OCI-LY1 (cell line): Measurements from ENCODE around the gene GLDN.

Experiments
- H2AFZ ChIP-seq: fragments of 200-600 bp; sonication (generic), shearing (Covaris generic); 2 replicates; pipeline ENCODE4 v1.6.0; 2014; ENCODE audit warnings: antibody characterized with exemption, mild to moderate bottlenecking, low read length
- H3F3A ChIP-seq: fragments of 200-600 bp; sonication (generic), shearing (Covaris generic); 2 replicates; pipeline ENCODE4 v1.6.0; 2014; ENCODE audit warnings: mild to moderate bottlenecking, antibody characterized with exemption, low read length, moderate library complexity; ENCODE audit not compliant: insufficient read depth
- H3K27ac ChIP-seq: fragments of 200-600 bp; sonication (generic); 2 replicates; pipeline ENCODE4 v1.5.1; 2014; ENCODE audit warnings: low read length, mixed run types, mild to moderate bottlenecking, low read depth; ENCODE audit not compliant: poor library complexity, severe bottlenecking
- H3K27me3 ChIP-seq: fragments of 200-600 bp; sonication (generic); 2 replicates; pipeline ENCODE4 v1.6.0; 2014; ENCODE audit warnings: antibody characterized with exemption, mild to moderate bottlenecking, low read length, moderate library complexity; ENCODE audit not compliant: insufficient read depth
- H3K36me3 ChIP-seq: fragments of 200-600 bp; sonication (generic); 2 replicates; pipeline ENCODE4 v1.6.1; 2014; ENCODE audit warnings: mild to moderate bottlenecking, antibody characterized with exemption, low read length, moderate library complexity, mixed read lengths; ENCODE audit not compliant: insufficient read depth
- H3K4me1 ChIP-seq: fragments of 200-600 bp; sonication (generic); 2 replicates; pipeline ENCODE4 v1.5.1; 2014; ENCODE audit warnings: mild to moderate bottlenecking, low read length, moderate library complexity; ENCODE audit not compliant: insufficient read depth, severe bottlenecking
- H3K4me2 ChIP-seq: fragments of 200-600 bp; sonication (generic), shearing (Covaris generic); 2 replicates; pipeline ENCODE4 v1.6.1; 2014; ENCODE audit warnings: low read length
- H3K4me3 ChIP-seq: fragments of 200-600 bp; sonication (generic); 2 replicates; pipeline ENCODE4 v1.5.1; 2014; ENCODE audit warnings: low read length, low read depth, mild to moderate bottlenecking, mixed read lengths; ENCODE audit not compliant: poor library complexity, severe bottlenecking
- H3K79me2 ChIP-seq: fragments of 200-600 bp; shearing (Covaris generic); 2 replicates; pipeline ENCODE4 v1.6.1; 2016; ENCODE audit warnings: mixed run types, low read length, mixed read lengths; ENCODE audit not compliant: insufficient read depth
- H3K9ac ChIP-seq: fragments of 200-600 bp; sonication (generic), shearing (Covaris generic); 2 replicates; pipeline ENCODE4 v1.6.1; 2014; ENCODE audit warnings: mild to moderate bottlenecking, low read length, mixed read lengths
- H3K9me2 ChIP-seq: fragments of 200-600 bp; sonication (generic), shearing (Covaris generic); 2 replicates; pipeline ENCODE4 v1.6.1; 2014; ENCODE audit warnings: low read depth, mild to moderate bottlenecking, low read length, mixed read lengths
- H3K9me3 ChIP-seq: fragments of 200-600 bp; shearing (Covaris generic); 2 replicates; pipeline ENCODE4 v1.6.1; 2014; ENCODE audit warnings: low read length, mixed read lengths
- H4K20me1 ChIP-seq: fragments of 200-600 bp; sonication (generic), shearing (Covaris generic); 2 replicates; pipeline ENCODE4 v1.6.0; 2016; ENCODE audit warnings: mild to moderate bottlenecking, low read length; ENCODE audit not compliant: insufficient read depth
- EZH2 ChIP-seq: fragments of 200-600 bp; sonication (generic), shearing (Covaris generic); IDR thresholded peaks from 2 replicates; pipeline ENCODE4 v1.8.0; 2017; ENCODE audit warnings: borderline replicate concordance, mixed run types, mild to moderate bottlenecking, antibody characterized with exemption, low read length, moderate library complexity, mixed read lengths
- TF ChIP-seq, protein P1 (sequence below): fragments of 200-600 bp; sonication (generic), shearing (Covaris generic); IDR thresholded peaks from 2 replicates; pipeline ENCODE4 v1.5.1; 2017; ENCODE audit warnings: mild to moderate bottlenecking, antibody characterized with exemption, low read length, moderate library complexity, mixed read lengths

GLDN gene

DNA sequence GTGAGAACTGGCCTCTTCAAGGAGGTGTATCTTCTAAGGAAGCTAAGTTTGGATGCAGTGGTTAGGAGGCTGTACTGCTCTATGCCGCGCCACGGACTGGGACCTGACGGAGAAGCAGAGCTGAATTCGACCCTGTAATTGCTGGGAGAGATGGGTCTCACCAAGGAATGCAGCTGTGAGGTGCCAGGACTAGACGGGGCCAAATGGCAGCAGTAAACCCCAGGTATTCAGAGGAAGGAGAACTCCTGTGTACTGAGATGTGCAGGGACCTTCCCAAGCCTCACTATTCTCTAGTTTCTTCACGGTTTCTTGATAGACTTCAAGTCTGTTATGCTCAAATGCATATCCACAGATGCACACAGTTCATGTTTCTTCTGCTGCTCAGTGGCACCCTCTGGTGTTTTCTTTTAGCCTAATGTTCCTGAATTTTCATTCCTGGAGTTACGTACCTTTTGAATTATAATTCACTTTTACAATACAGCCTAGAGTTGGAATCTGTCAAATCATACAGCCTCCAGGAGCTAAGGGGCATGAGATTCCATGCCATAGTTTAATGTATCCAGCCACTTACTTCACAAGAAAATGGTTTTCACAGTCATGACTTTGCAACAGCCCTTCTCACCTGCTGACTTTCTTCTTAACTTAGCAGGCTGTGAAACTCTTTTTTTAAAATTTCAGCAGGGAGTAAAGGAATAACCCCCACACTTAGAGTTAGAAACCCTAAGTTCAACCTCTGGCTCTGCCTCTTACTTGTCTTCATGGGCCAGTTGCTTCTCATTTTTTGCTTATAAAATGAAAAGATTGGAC lies 61.8 kb downstream of the GLDN start:
- no peak overlapping the region for H3K27ac ChIP-seq
- no peaks in the 10 kb centered on the region for H3K9me3 ChIP-seq
- no peak overlapping the region for H3K4me2 ChIP-seq
- no peaks in the 10 kb centered on the region for H3K9me2 ChIP-seq
- no peaks in the 10 kb centered on the region for H3K27me3 ChIP-seq
- no peaks in the 10 kb centered on the region for H4K20me1 ChIP-seq
- H3K36me3 ChIP-seq = no peaks in the 10 kb centered on the region
- H2AFZ ChIP-seq = no peak overlapping the region
- H3K4me3 ChIP-seq = no peak overlapping the region
- H3K4me1 ChIP-seq = no peaks in the 10 kb centered on the region
- no peaks in the 10 kb centered on the region for H3K79me2 ChIP-seq
- H3F3A ChIP-seq = no peaks in the 10 kb centered on the region
- H3K9ac ChIP-seq = no peak overlapping the region
- no peak for TF ChIP-seq EZH2
- TF ChIP-seq, protein P1, sequence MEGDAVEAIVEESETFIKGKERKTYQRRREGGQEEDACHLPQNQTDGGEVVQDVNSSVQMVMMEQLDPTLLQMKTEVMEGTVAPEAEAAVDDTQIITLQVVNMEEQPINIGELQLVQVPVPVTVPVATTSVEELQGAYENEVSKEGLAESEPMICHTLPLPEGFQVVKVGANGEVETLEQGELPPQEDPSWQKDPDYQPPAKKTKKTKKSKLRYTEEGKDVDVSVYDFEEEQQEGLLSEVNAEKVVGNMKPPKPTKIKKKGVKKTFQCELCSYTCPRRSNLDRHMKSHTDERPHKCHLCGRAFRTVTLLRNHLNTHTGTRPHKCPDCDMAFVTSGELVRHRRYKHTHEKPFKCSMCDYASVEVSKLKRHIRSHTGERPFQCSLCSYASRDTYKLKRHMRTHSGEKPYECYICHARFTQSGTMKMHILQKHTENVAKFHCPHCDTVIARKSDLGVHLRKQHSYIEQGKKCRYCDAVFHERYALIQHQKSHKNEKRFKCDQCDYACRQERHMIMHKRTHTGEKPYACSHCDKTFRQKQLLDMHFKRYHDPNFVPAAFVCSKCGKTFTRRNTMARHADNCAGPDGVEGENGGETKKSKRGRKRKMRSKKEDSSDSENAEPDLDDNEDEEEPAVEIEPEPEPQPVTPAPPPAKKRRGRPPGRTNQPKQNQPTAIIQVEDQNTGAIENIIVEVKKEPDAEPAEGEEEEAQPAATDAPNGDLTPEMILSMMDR = peak; percentile 64

DNA sequence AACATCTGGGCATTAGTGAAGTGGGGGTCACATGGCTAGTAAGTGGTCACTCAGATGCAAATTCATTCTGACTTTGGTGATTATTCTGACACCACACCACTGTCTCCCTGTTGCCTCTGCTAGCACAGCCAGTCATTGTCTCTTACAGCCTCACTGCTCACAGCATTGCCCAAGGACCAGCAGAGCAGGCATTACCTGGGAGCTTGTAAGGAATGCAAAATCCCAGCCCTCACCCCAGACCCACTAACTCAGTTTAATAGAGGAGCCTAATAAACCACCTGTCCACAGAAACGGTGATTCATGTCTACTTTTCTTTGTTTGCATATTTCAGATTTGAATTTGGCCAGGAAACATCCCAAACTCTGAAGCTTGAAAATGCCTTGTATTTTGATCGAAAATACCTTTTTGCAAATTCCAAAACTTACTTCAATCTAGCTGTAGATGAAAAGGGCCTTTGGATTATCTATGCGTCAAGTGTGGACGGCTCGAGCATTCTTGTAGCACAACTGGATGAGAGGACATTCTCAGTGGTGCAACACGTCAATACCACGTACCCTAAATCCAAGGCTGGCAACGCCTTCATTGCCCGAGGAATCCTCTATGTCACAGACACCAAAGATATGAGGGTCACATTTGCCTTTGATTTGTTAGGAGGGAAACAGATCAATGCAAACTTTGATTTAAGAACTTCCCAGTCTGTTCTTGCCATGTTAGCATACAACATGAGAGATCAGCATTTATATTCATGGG lies 62.7 kb downstream of the GLDN start:
- no peaks in the 10 kb centered on the region for H3K4me1 ChIP-seq
- H3K4me3 ChIP-seq = no peak overlapping the region
- H2AFZ ChIP-seq = no peak overlapping the region

DNA sequence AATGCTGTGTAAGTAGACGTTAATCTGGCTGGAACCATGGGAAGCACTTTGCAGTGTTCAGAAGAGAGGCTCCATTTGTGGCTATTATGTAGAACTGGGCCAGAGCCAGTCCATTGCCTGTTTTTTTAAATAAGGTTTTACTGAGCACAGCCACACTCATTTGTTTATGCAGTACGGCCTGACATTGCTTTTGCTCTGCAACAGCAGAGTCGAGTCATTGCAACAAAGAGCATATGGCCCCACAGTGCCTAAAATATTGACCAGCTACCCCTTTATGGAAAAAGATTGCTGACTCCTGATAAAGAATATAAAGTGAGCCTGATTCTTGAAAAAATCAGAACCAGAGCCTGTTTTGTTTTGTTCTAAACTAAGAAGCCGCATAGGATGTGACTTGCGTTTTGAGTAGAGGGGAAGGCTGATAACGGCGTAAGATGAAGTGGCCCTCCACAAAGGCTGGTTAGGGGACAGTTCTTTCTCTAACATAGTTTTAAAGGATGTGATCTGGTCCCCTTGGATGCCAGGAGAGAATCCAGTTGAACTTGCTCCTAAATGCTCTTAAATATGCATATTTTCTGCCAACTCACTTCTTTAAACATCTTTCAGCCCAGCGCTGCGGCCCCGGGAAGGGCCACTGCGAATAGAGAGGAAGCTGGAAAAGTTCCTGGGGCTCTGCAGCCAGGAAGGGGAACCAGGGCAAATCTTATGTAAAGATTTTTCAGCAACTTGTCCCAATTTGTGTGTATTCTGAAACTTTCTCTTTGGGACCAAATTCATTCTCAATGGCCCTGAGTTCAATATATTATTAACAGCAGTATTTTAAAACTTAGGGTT lies 64.5 kb downstream of the GLDN start:
- Histone ChIP-seq H3K9me2 (no peaks in the 10 kb centered on the region), H3F3A (no peaks in the 10 kb centered on the region), H3K9me3 (no peaks in the 10 kb centered on the region), H3K9ac (no peak overlapping the region), H4K20me1 (no peaks in the 10 kb centered on the region), H3K36me3 (no peaks in the 10 kb centered on the region), H3K4me2 (no peak overlapping the region), H3K4me1 (no peaks in the 10 kb centered on the region), H3K79me2 (no peaks in the 10 kb centered on the region), H3K27ac (no peak overlapping the region), H3K27me3 (no peaks in the 10 kb centered on the region), H3K4me3 (no peak overlapping the region), H2AFZ (no peak overlapping the region)
- no peak for TF ChIP-seq EZH2
- TF ChIP-seq, protein P1 = no peak

More for the DNA sequence above, 62.7 kb downstream of the GLDN start:
- H3K4me2 ChIP-seq = no peak overlapping the region
- no peaks in the 10 kb centered on the region for H3F3A ChIP-seq
- H3K9me2 ChIP-seq = no peaks in the 10 kb centered on the region
- no peaks in the 10 kb centered on the region for H4K20me1 ChIP-seq
- no peak overlapping the region for H3K27ac ChIP-seq
- no peaks in the 10 kb centered on the region for H3K36me3 ChIP-seq
- no peaks in the 10 kb centered on the region for H3K79me2 ChIP-seq
- H3K27me3 ChIP-seq = no peaks in the 10 kb centered on the region
- no peaks in the 10 kb centered on the region for H3K9me3 ChIP-seq
- H3K9ac ChIP-seq = no peak overlapping the region
- no peak for TF ChIP-seq EZH2
- TF ChIP-seq, protein P1 = no peak
